KG1 (cell line): ENCODE results near the gene NELL2.

Experiments
- DNase-seq: peaks from one replicate; lab custom pipeline; 2025; lab: John Stamatoyannopoulos, UW

Gene NELL2

GRCh38 chr12:44462729-44463128, 413.4 kb downstream of the NELL2 start:
- DNase-seq, result no peak

- DNase-seq, result no peak
Observed at GRCh38 chr12:44460261-44460660, 415.9 kb downstream of the NELL2 start.

- DNase-seq, result no peak
Observed at GRCh38 chr12:44459569-44459968, 416.5 kb downstream of the NELL2 start.
